Measurements from ENCODE around the gene EHD4.

DNA sequence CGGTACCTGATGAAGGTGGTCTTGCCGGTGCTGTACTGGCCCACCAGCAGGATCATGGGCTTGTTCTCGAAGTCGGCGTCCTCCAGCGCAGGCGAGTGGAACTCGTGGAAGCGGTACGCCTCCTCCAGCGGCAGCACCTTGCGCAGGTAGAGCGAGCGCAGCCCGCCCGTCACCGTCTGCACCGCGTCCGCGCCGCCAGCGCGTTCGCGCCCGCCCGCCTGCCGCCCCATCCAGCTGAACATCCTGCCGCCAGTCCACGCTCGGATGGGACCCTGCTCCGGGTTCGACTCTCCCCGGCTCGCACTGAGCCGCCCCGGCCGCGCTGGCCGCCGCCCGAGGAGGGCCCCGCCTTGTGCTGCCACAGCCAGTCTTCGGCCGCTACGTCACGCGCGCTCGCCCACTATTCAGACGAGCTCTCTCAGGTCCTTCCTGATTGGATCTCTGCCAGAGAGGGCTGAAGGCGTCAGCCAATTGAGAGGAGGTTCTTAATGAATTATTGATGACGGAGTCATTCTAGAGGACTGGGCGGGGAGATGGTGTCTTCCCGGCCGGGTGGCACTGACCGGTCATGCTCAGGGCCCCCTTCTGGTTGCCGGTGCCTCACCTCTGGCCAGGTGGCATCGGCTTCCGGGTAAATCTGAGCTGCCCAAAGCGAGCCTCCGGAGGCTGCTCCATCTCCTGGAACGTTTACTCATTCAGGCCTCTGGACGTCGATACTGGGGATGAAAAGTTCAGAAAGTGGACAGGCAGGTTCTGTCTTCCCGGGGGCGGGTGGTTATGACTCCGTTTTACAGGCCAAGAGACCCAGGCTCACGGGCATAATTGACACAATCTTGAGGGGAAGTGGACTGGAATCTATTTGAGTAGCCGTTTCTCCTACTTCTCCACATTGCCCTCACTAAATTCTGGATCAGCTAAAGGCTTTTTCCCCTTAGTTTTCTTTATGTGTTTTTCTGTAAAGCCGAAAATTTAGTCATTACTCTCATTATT lies at the start of gene EHD4:
- TF ChIP-seq, protein P1, sequence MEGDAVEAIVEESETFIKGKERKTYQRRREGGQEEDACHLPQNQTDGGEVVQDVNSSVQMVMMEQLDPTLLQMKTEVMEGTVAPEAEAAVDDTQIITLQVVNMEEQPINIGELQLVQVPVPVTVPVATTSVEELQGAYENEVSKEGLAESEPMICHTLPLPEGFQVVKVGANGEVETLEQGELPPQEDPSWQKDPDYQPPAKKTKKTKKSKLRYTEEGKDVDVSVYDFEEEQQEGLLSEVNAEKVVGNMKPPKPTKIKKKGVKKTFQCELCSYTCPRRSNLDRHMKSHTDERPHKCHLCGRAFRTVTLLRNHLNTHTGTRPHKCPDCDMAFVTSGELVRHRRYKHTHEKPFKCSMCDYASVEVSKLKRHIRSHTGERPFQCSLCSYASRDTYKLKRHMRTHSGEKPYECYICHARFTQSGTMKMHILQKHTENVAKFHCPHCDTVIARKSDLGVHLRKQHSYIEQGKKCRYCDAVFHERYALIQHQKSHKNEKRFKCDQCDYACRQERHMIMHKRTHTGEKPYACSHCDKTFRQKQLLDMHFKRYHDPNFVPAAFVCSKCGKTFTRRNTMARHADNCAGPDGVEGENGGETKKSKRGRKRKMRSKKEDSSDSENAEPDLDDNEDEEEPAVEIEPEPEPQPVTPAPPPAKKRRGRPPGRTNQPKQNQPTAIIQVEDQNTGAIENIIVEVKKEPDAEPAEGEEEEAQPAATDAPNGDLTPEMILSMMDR (IDR thresholded peaks at IDR 0.05; ENCODE audit: borderline replicate concordance, extremely low read depth, low read length, poor library complexity, severe bottlenecking): no peak
- TF ChIP-seq EZH2 (IDR thresholded peaks at IDR 0.05; ENCODE audit: borderline replicate concordance, low read depth, low read length, severe bottlenecking): no peak

All from DND-41 (cell line).